GM13976 (cell line): ENCODE measurements around the gene ABCC4.

Experiments used
- DNase-seq: peaks from one replicate; pipeline ENCODE4 v3.0.0; 2012; ENCODE audit warnings: low spot score
- in situ Hi-C: fragments of 300-500 bp; cut with MboI; formaldehyde crosslinking; loops from one replicate; pipeline ENCODE4 v1.12.0; 2022; ENCODE audit warnings: low sequenced_read_pairs, mixed read lengths, inconsistent platforms; ENCODE audit not compliant: unreplicated experiment
- TF ChIP-seq, protein P1 (sequence below): IDR thresholded peaks from 2 replicates; pipeline ENCODE4 v1.5.1; 2012; ENCODE audit warnings: borderline replicate concordance, mild to moderate bottlenecking; ENCODE audit not compliant: insufficient read depth; ENCODE audit errors: extremely low read depth, missing control alignments, control extremely low read depth

Gene ABCC4

GRCh38 chr13:95087746-95088305 is 213.4 kb downstream of the ABCC4 start:
- TF ChIP-seq, protein P1, sequence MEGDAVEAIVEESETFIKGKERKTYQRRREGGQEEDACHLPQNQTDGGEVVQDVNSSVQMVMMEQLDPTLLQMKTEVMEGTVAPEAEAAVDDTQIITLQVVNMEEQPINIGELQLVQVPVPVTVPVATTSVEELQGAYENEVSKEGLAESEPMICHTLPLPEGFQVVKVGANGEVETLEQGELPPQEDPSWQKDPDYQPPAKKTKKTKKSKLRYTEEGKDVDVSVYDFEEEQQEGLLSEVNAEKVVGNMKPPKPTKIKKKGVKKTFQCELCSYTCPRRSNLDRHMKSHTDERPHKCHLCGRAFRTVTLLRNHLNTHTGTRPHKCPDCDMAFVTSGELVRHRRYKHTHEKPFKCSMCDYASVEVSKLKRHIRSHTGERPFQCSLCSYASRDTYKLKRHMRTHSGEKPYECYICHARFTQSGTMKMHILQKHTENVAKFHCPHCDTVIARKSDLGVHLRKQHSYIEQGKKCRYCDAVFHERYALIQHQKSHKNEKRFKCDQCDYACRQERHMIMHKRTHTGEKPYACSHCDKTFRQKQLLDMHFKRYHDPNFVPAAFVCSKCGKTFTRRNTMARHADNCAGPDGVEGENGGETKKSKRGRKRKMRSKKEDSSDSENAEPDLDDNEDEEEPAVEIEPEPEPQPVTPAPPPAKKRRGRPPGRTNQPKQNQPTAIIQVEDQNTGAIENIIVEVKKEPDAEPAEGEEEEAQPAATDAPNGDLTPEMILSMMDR: no peak
- no peak for DNase-seq
- in situ Hi-C loops: no loop called here

DNA sequence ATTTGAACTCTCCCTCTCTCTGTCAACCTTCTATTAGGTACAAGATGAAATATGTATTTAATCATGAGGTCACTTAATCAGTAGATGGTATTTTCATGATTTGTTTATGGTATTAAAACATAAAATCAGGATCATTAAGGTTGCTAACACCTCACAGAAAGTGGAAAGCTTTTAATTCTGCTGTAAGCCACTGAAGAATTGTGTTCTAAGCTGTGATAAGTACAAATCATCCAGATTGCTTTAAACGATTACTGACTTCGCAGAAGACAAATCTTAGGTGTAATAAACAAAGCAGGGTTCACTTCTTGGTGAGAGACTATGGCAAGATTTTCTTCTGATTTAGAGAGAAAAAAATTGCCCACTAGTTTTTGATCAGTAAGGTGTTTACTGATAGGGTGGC is 214.5 kb downstream of the ABCC4 start:
- DNase-seq: no peak
- in situ Hi-C loops: no loop called here
- TF ChIP-seq, protein P1: no peak

GRCh38 chr13:95083758-95084157 is 217.5 kb downstream of the ABCC4 start:
- in situ Hi-C loops: no loop called here
- TF ChIP-seq, protein P1: no peak
- no peak for DNase-seq

DNA sequence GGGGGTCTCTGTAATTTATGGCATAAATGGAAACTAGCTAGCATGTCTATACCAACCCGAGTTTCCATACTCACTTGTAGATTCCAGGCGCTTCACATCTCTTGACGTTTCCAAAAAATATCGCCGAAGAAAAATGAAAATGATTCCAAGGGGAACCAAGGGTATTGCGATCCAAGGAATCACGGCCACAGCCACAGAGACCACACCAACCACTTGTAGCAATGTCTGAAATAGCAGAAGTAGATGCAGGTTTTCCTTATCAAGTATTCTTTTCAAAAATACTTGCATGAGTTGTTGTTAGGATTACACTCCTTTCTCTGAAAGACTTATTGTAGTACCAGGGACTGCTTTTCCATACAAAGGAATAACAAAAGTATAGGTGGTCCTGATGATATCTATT is 218.2 kb downstream of the ABCC4 start:
- in situ Hi-C loops: no loop called here
- TF ChIP-seq, protein P1: no peak
- DNase-seq: no peak

GRCh38 chr13:95075506-95075905 is 225.7 kb downstream of the ABCC4 start:
- TF ChIP-seq, protein P1: no peak
- in situ Hi-C loops: no loop called here

GRCh38 chr13:95074820-95075219 is 226.4 kb downstream of the ABCC4 start:
- TF ChIP-seq, protein P1: no peak

More at GRCh38 chr13:95075506-95075905, 225.7 kb downstream of the ABCC4 start:
- DNase-seq: no peak

More at GRCh38 chr13:95074820-95075219, 226.4 kb downstream of the ABCC4 start:
- in situ Hi-C loops: no loop called here
- no peak for DNase-seq
